GM23338 (cell line): Measurements from ENCODE around the gene TMEM128. TPM values are rescaled to one million over a fixed set of nuclear protein-coding genes. Genes with fewer than 3 reads are reported as not detected.

ENCODE experiments used
- ATAC-seq: fragments of 200-7000 bp; cut with Tn5 transposase; 3 replicates; pipeline ENCODE4 v1.9.1; 2020
- DNase-seq: peaks from one replicate; pipeline ENCODE4 v3.0.0-alpha.2; 2015; ENCODE audit warnings: low spot score
- H2AFZ ChIP-seq: fragments of 200-600 bp; sonication (generic); 2 replicates; pipeline ENCODE4 v1.8.0; 2016; ENCODE audit warnings: antibody characterized with exemption, mild to moderate bottlenecking, moderate library complexity
- H3F3A ChIP-seq: fragments of 200-600 bp; sonication (generic); replicated peaks from 2 replicates; pipeline ENCODE4 v1.8.0; 2017; ENCODE audit warnings: antibody characterized with exemption, mixed run types, low read depth
- H3K27ac ChIP-seq: fragments of 200-600 bp; sonication (generic); 2 replicates; pipeline ENCODE4 v1.6.1; 2016; ENCODE audit warnings: low read depth
- H3K27me3 ChIP-seq: fragments of 200-600 bp; sonication (generic); 2 replicates; pipeline ENCODE4 v1.8.0; 2016; ENCODE audit warnings: mild to moderate bottlenecking, mixed run types, moderate library complexity; ENCODE audit not compliant: insufficient read depth
- H3K36me3 ChIP-seq: fragments of 200-600 bp; sonication (generic); 2 replicates; pipeline ENCODE4 v1.8.0; 2016; ENCODE audit warnings: mild to moderate bottlenecking; ENCODE audit not compliant: insufficient read depth
- H3K4me1 ChIP-seq: fragments of 200-600 bp; sonication (generic); 2 replicates; pipeline ENCODE4 v1.8.0; 2016; ENCODE audit warnings: mild to moderate bottlenecking, moderate library complexity; ENCODE audit not compliant: insufficient read depth
- H3K4me2 ChIP-seq: fragments of 200-600 bp; sonication (generic); 2 replicates; pipeline ENCODE4 v1.7.1; 2017; ENCODE audit warnings: mixed run types
- H3K4me3 ChIP-seq: fragments of 200-600 bp; sonication (generic); 2 replicates; pipeline ENCODE4 v1.6.1; 2016; ENCODE audit warnings: mixed run types
- H3K79me2 ChIP-seq: fragments of 200-600 bp; sonication (generic); replicated peaks from 2 replicates; pipeline ENCODE4 v1.8.0; 2017; ENCODE audit warnings: mild to moderate bottlenecking; ENCODE audit not compliant: insufficient read depth
- H3K9me2 ChIP-seq: fragments of 200-600 bp; sonication (generic); 2 replicates; pipeline ENCODE4 v1.8.0; 2017; ENCODE audit not compliant: insufficient read depth
- H4K20me1 ChIP-seq: fragments of 200-600 bp; sonication (generic); replicated peaks from 2 replicates; pipeline ENCODE4 v1.8.0; 2017; ENCODE audit warnings: mild to moderate bottlenecking; ENCODE audit not compliant: insufficient read depth
- H3K27ac Mint-ChIP-seq: 2 replicates; pipeline ENCODE4 v1.8.0; 2020; ENCODE audit warnings: inconsistent platforms, mild to moderate bottlenecking, moderate library complexity, mixed read lengths
- H3K27me3 Mint-ChIP-seq: 3 replicates; pipeline ENCODE4 v1.8.0; 2022; ENCODE audit warnings: low read depth, mild to moderate bottlenecking, moderate library complexity, mixed read lengths, inconsistent platforms; ENCODE audit not compliant: insufficient read depth, poor library complexity
- H3K36me3 Mint-ChIP-seq: 3 replicates; pipeline ENCODE4 v1.8.0; 2021; ENCODE audit warnings: low read depth, mild to moderate bottlenecking, inconsistent platforms, moderate library complexity, mixed read lengths
- H3K4me1 Mint-ChIP-seq: 3 replicates; pipeline ENCODE4 v1.8.0; 2020; ENCODE audit warnings: mild to moderate bottlenecking, inconsistent platforms, mixed read lengths
- H3K4me3 Mint-ChIP-seq: 3 replicates; pipeline ENCODE4 v1.8.0; 2021; ENCODE audit warnings: moderate library complexity, mild to moderate bottlenecking, inconsistent platforms, mixed read lengths
- H3K9me3 Mint-ChIP-seq: 3 replicates; pipeline ENCODE4 v1.8.0; 2020; ENCODE audit warnings: moderate library complexity, mild to moderate bottlenecking, inconsistent platforms, mixed read lengths
- NANOG ChIP-seq: IDR thresholded peaks from 2 replicates; pipeline ENCODE4 v1.6.1; 2016; ENCODE audit warnings: antibody characterized with exemption, borderline replicate concordance
- POLR2AphosphoS5 ChIP-seq: IDR thresholded peaks from 2 replicates; pipeline ENCODE4 v1.6.1; 2016; ENCODE audit warnings: antibody characterized with exemption, low read depth
- STAT1 ChIP-seq: IDR thresholded peaks from one replicate; pipeline ENCODE4 v1.6.1; 2016; ENCODE audit warnings: antibody characterized with exemption; ENCODE audit not compliant: unreplicated experiment
- ZNF114 ChIP-seq: fragments of 250-450 bp; sonication (Bioruptor Pico); IDR thresholded peaks from 2 replicates; pipeline ENCODE4 v1.5.0; 2020; ENCODE audit warnings: mild to moderate bottlenecking, moderate library complexity
- polyA plus RNA-seq: library from polyadenylated mRNA; unstranded; fragments of >200 nt; fragmentation: Nextera tagmentation; extraction: Ambion mirVana; gene quantifications from 2 replicates; pipeline ENCODE4 v1.2.1, GENCODE V29; 2016
- total RNA-seq: library from RNA; depleted of rRNA; stranded (reverse); fragments of >200 nt; shearing (Covaris generic); gene quantifications from 2 replicates; pipeline ENCODE4 v1.2.3, GENCODE V29; 2014
- TF ChIP-seq, protein P1 (sequence below): IDR thresholded peaks from 2 replicates; pipeline ENCODE4 v1.6.1; 2016; ENCODE audit warnings: antibody characterized with exemption
- TF ChIP-seq, protein P2 (sequence below): IDR thresholded peaks from one replicate; pipeline ENCODE4 v1.6.1; 2018; ENCODE audit warnings: antibody characterized with exemption; ENCODE audit not compliant: unreplicated experiment

Gene TMEM128
- total and polyA plus RNA-seq, 2 experiments from 2014 or later, result 22.7 to 25.9 TPM

DNA sequence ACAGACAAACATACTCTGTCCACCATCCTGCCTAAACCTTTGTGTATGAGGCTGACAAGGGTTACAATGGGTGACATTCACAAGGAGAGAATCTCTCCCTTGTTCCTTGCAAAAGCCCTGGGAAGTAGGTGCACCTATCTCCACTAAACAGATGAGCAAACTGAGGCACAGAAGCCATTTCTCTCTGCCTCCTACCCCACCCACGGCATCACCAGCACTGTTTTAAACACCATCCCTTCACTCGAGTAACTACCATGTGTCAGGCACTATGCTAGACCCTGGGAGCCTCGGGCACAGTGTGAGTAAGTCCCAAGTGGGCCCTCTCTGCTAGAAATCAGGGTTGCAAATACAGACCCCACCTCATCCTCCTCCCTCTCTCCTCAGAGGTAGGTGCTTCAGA is 41.0 kb upstream of the TMEM128 start (continued):
- TF ChIP-seq, protein P1, sequence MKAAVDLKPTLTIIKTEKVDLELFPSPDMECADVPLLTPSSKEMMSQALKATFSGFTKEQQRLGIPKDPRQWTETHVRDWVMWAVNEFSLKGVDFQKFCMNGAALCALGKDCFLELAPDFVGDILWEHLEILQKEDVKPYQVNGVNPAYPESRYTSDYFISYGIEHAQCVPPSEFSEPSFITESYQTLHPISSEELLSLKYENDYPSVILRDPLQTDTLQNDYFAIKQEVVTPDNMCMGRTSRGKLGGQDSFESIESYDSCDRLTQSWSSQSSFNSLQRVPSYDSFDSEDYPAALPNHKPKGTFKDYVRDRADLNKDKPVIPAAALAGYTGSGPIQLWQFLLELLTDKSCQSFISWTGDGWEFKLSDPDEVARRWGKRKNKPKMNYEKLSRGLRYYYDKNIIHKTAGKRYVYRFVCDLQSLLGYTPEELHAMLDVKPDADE, result no peak
- TF ChIP-seq NANOG (no peak), POLR2AphosphoS5 (no peak)
- TF ChIP-seq, protein P2, sequence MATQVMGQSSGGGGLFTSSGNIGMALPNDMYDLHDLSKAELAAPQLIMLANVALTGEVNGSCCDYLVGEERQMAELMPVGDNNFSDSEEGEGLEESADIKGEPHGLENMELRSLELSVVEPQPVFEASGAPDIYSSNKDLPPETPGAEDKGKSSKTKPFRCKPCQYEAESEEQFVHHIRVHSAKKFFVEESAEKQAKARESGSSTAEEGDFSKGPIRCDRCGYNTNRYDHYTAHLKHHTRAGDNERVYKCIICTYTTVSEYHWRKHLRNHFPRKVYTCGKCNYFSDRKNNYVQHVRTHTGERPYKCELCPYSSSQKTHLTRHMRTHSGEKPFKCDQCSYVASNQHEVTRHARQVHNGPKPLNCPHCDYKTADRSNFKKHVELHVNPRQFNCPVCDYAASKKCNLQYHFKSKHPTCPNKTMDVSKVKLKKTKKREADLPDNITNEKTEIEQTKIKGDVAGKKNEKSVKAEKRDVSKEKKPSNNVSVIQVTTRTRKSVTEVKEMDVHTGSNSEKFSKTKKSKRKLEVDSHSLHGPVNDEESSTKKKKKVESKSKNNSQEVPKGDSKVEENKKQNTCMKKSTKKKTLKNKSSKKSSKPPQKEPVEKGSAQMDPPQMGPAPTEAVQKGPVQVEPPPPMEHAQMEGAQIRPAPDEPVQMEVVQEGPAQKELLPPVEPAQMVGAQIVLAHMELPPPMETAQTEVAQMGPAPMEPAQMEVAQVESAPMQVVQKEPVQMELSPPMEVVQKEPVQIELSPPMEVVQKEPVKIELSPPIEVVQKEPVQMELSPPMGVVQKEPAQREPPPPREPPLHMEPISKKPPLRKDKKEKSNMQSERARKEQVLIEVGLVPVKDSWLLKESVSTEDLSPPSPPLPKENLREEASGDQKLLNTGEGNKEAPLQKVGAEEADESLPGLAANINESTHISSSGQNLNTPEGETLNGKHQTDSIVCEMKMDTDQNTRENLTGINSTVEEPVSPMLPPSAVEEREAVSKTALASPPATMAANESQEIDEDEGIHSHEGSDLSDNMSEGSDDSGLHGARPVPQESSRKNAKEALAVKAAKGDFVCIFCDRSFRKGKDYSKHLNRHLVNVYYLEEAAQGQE, result no peak

DNA sequence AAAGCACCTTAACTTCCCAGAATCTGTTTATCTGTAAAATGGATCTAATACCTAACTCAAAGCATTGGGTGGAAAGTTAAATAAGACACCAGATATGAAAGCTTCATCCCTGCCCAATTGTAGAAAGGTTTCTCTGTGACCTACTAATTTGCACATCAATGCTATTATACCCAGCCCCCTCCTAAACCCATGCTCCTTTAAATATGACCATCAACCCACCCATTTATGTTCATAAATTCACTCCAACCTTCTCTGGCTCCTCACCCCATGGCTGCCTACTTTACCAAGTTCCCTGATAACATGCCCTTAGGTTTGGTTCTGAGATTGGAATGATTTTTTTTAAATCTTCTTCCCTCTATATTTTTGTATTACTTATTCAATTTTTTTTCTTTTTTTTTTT is 40.1 kb upstream of the TMEM128 start:
- TF ChIP-seq POLR2AphosphoS5 (no peak), ZNF114 (CRISPR knock-in tag) (no peak), STAT1 (no peak)
- TF ChIP-seq, protein P1, result no peak
- ATAC-seq, result no peak

More for the DNA sequence above, 40.1 kb upstream of the TMEM128 start:
- no peak for DNase-seq
- peaks cover 22% of the 10 kb centered on the region for H3K4me1 Mint-ChIP-seq
- Histone ChIP-seq H3K79me2 (peaks cover 84% of the 10 kb centered on the region), H3K36me3 (peaks cover 26% of the 10 kb centered on the region), H3K4me1 (peaks cover 20% of the 10 kb centered on the region), H3K4me2 (peak overlapping the region; percentile 100; the same call in 1 of the 2 replicates), H3K27me3 (no peaks in the 10 kb centered on the region), H4K20me1 (peaks cover 28% of the 10 kb centered on the region), H3F3A (no peaks in the 10 kb centered on the region), H3K27ac (no peak overlapping the region), H3K4me3 (no peak overlapping the region), H3K9me2 (no peaks in the 10 kb centered on the region), H2AFZ (no peak overlapping the region)
- H3K36me3 Mint-ChIP-seq, result peaks cover 35% of the 10 kb centered on the region
- H3K9me3 Mint-ChIP-seq, result no peaks in the 10 kb centered on the region
- H3K4me3 Mint-ChIP-seq, result peak overlapping the region; percentile 32; the same call in 2 of the 3 replicates
- peaks cover 2% of the 10 kb centered on the region for H3K27me3 Mint-ChIP-seq
- no peak overlapping the region for H3K27ac Mint-ChIP-seq
